ENCODE measurements around the gene SMG6.

GRCh38 chr17:2172999-2173398, 130.6 kb downstream of the SMG6 start:
- TF ChIP-seq CTCF (IDR thresholded peaks at IDR 0.05; ENCODE audit: low read depth, low read length): no peak
- no peak for TF ChIP-seq EZH2phosphoT487 (IDR thresholded peaks at IDR 0.05; ENCODE audit: low read depth)
